Peyer's patch (tissue), 4 donors: ENCODE data around the gene EFCAB7.

ENCODE experiments used
- CTCF ChIP-seq, 6 experiments: fragments of 450-650 bp in 4 of 6; fragments of 200-600 bp in 2 of 6; sonication (generic) in 1 of 6; IDR thresholded peaks; one replicate each; pipeline ENCODE4 v1.5.1; 2017 to 2019; ENCODE audit warnings: antibody characterized with exemption in 6 of 6, mild to moderate bottlenecking in 3 of 6, moderate library complexity in 1 of 6
- POLR2A ChIP-seq, 2 donors: fragments of 450-650 bp; IDR thresholded peaks; one replicate each; pipeline ENCODE4 v1.5.1; 2017; ENCODE audit warnings: antibody characterized with exemption in 2 of 2, mild to moderate bottlenecking in 2 of 2, moderate library complexity in 2 of 2

- TF ChIP-seq CTCF (IDR thresholded peaks at IDR 0.05) (no peak), POLR2A (IDR thresholded peaks at IDR 0.05) (no peak)
These were observed 80.5 kb downstream of the EFCAB7 start for GRCh38 chr1:63603810-63604209.
